GM10266 (cell line): ENCODE data around the gene PDILT.
"Not testable (repeated sequence)": the region's sequence is repeated elsewhere in the genome, so short reads cannot be mapped to it uniquely, and the experiment has no call there.

ENCODE experiments used
- DNase-seq: peaks from one replicate; pipeline ENCODE4 v3.0.0; 2012; ENCODE audit errors: extremely low spot score
- TF ChIP-seq, protein P1 (sequence below): IDR thresholded peaks from 2 replicates; pipeline ENCODE4 v1.5.1; 2012; ENCODE audit warnings: mild to moderate bottlenecking, low read depth; ENCODE audit not compliant: control insufficient read depth, insufficient read depth; ENCODE audit errors: missing control alignments

PDILT gene

DNA sequence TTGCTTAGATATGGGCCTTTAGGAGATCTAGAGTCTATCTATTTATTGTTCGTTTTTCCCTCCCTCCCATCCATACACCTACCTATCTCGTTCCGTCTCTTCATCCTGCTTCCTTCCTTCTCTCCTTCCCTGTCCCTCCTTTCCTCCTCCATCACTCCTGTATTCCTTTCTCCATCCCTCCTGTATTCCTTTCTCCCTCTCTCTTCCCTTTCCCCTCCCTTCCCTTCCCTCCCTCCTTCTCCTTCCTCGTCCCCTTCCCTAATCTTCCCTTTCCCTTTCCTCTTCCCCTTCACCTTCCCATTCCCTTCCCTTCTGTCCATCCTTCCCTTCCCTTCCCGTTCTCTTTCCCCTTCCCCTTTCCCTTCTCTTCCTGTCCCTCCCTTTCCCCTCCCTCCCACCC lies 87.8 kb downstream of the PDILT start:
- DNase-seq = no peak
- TF ChIP-seq, protein P1, sequence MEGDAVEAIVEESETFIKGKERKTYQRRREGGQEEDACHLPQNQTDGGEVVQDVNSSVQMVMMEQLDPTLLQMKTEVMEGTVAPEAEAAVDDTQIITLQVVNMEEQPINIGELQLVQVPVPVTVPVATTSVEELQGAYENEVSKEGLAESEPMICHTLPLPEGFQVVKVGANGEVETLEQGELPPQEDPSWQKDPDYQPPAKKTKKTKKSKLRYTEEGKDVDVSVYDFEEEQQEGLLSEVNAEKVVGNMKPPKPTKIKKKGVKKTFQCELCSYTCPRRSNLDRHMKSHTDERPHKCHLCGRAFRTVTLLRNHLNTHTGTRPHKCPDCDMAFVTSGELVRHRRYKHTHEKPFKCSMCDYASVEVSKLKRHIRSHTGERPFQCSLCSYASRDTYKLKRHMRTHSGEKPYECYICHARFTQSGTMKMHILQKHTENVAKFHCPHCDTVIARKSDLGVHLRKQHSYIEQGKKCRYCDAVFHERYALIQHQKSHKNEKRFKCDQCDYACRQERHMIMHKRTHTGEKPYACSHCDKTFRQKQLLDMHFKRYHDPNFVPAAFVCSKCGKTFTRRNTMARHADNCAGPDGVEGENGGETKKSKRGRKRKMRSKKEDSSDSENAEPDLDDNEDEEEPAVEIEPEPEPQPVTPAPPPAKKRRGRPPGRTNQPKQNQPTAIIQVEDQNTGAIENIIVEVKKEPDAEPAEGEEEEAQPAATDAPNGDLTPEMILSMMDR = no peak

DNA sequence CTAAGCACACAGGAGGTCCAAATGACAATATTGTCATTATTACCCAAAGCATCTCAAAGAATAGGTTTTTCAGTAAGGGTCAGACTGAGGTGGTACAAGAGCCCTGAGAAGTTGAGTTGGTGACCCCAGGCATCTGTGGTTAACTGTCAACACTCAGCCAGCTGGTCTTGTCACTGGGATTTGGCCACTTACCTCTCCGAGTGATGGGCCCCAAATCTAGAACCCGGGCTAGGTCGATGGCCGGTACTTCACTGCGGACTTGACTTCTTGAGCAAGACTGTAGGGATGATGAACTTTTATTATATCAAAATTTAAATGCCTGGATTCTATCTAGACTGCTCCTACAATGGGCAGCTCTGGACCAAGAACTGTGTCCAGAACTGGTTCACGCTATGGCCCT lies 88.8 kb downstream of the PDILT start:
- no peak for DNase-seq
- TF ChIP-seq, protein P1 = no peak

- TF ChIP-seq, protein P1 = no peak
- DNase-seq = no peak
These were observed 90.0 kb downstream of the PDILT start for GRCh38 chr16:20314575-20314974.

GRCh38 chr16:20313741-20314140 lies 90.8 kb downstream of the PDILT start:
- TF ChIP-seq, protein P1 = no peak
- DNase-seq = no peak

DNA sequence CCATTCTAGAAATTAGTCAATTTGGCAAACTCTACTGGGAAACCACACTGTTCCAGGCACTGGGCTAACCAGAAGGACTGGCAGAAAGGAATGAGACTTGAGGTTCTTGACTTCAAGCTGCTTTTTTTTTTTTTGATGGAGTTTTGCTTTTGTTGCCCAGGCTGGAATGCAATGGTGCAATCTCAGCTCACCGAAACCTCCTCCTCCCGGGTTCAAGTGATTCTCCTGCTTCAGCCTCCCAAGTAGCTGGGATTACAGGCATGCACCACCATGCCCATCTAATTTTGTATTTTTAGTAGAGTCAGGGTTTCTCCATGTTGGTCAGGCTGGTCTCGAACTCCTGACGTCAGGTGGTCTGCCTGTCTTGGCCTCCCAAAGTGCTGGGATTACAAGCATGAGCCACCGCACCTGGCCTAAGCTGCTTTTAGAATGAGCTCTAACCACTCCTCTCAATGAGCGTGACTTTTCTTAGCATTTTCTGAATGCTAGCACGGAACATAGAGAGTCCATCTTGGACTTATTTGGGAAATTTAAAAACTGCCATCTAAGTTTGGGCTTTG lies 91.9 kb downstream of the PDILT start:
- DNase-seq = not testable (repeated sequence)

- TF ChIP-seq, protein P1 = no peak
- no peak for DNase-seq
These were observed 93.0 kb downstream of the PDILT start for GRCh38 chr16:20311548-20311947.

DNA sequence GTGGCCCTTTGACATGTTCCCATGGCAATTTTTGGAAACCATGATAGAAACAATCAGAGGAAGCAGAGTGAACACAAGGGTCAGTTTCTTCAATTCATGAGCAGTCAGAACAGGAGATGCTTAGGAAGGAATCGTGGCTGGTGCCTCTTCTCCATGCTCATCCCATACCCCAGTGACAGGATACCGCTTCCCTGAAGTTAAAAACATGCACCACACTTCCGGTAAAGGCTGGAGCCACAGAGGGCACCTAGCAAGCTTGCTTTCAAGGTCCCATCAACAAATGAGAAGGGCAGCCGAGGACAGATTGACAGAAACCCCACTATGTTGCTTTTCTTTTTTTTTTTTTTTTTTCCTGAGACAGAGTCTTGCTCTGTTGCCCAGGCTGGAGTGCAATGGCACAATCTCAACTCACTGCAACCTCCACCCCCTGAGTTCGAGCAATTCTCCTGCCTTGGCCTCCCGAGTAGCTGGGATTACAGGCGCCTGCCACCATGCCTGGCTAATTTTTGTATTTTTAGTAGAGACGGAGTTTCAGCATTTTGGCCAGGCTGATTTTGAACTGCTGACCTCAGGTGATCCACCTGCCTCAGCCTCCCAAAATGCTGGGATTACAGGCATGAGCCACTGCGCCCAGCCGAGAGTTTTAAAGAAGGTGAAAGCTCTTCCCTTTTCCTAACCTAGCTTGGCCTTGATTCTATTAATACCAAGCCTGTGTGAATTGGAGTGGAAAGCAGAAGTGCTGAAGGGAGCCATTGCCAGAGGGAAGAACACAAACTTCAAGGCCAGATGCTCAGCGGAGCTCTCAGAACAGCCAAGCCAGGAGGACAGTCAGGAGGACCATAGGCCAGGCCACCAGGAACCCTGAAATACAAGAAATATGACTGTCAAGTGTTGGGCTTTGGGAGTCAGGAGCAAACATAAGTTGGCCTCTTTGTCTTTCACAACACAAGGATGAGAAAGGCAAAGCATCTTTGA lies 93.8 kb downstream of the PDILT start:
- TF ChIP-seq, protein P1 = no peak

More for the DNA sequence above, 93.8 kb downstream of the PDILT start:
- DNase-seq = no peak
